Heart left ventricle (tissue), 16 donors: ENCODE results near the gene ITIH6. TPM values are rescaled to one million over a fixed set of nuclear protein-coding genes. Genes with fewer than 3 reads are reported as not detected.
A peak's percentile ranks its signal among the peaks of the same experiment; 100 is the strongest.
"Not testable (repeated sequence)": the region's sequence is repeated elsewhere in the genome, so short reads cannot be mapped to it uniquely, and the experiment has no call there.

Experiments
- ATAC-seq, 4 donors: fragments of 200-7000 bp; cut with Tn5 transposase; one replicate each; pipeline ENCODE4 v1.9.1; 2020 to 2022; ENCODE audit warnings: moderate library complexity in 4 of 4, mild to moderate bottlenecking in 3 of 4, moderate number of reproducible peaks in 1 of 4
- DNase-seq, 5 donors: peaks; one replicate each; pipeline ENCODE4 v3.0.0-alpha.2; 2020
- H3K27ac ChIP-seq, 12 donors: fragments of 200-600 bp; sonication (generic) in 4 of 12; one replicate each; pipeline versions ENCODE4 v1.5.0 to v1.8.0; 2016 to 2022; ENCODE audit warnings: mild to moderate bottlenecking in 2 of 12
- H3K27me3 ChIP-seq, 9 donors: fragments of 200-600 bp; sonication (generic) in 2 of 9; one replicate each; pipeline versions ENCODE4 v1.5.1 to v1.8.0; 2016 to 2022; ENCODE audit warnings: mild to moderate bottlenecking in 3 of 9
- H3K36me3 ChIP-seq, 9 donors: fragments of 200-600 bp; sonication (generic) in 2 of 9; one replicate each; pipeline versions ENCODE4 v1.5.0 to v1.8.0; 2018 to 2022; ENCODE audit warnings: mild to moderate bottlenecking in 2 of 9
- H3K4me1 ChIP-seq, 12 donors: fragments of 200-600 bp; sonication (generic) in 4 of 12; one replicate each; pipeline versions ENCODE4 v1.5.0 to v1.8.0; 2016 to 2022; ENCODE audit warnings: mild to moderate bottlenecking in 3 of 12
- H3K4me3 ChIP-seq, 12 donors: fragments of 200-600 bp; sonication (generic) in 4 of 12; one replicate each; pipeline versions ENCODE4 v1.5.0 to v1.8.0; 2017 to 2022; ENCODE audit warnings: mild to moderate bottlenecking in 9 of 12, moderate library complexity in 4 of 12
- H3K9me3 ChIP-seq, 12 donors: fragments of 200-600 bp; sonication (generic) in 4 of 12; one replicate each; pipeline versions ENCODE4 v1.5.0 to v1.8.0; 2016 to 2022; ENCODE audit warnings: mild to moderate bottlenecking in 1 of 12
- CTCF ChIP-seq, 12 donors: fragments of 200-600 bp; sonication (generic) in 4 of 12; IDR thresholded peaks; one replicate each; pipeline versions ENCODE4 v1.5.0 to v1.8.0; 2018 to 2022; ENCODE audit warnings: antibody characterized with exemption in 12 of 12, mild to moderate bottlenecking in 5 of 12
- POLR2A ChIP-seq, 2 donors: fragments of 450-650 bp; IDR thresholded peaks; one replicate each; pipeline ENCODE4 v1.6.1; 2017; ENCODE audit warnings: antibody characterized with exemption in 2 of 2, mild to moderate bottlenecking in 2 of 2, moderate library complexity in 2 of 2
- WGBS, 4 donors: extraction: QIAGEN DNeasy Blood & Tissue Kit in 2 of 4; methylation state at CpG; one replicate each; pipeline versions ENCODE4 v1.1.5 to v1.1.7; 2013 to 2018; 5-methylcytosine and 5-hydroxymethylcytosine counted together
- intact Hi-C, 10 donors: fragments of 100-400 bp; cut with DNase I; formaldehyde crosslinking; loops; one replicate each; pipeline versions ENCODE4 v1.11.1 to v1.14.2; 2022
- polyA plus RNA-seq, 2 donors: library from polyadenylated mRNA; stranded (reverse); fragments of 200-250 nt; gene quantifications; one replicate each; pipeline ENCODE4 v1.2.3, GENCODE V29; 2013
- total RNA-seq, 9 donors: library from RNA; depleted of rRNA in 2 of 9; stranded (reverse); fragments of >200 nt in 2 of 9; fragmentation: NEBNext Ultra II Directional in 3 of 9; extraction: Animal tissue kit (Norgen Biotek cat#: 25700) in 3 of 9; gene quantifications; one replicate each; pipeline versions ENCODE4 v1.1.0 to v1.2.4, GENCODE V29; 2016 to 2023
- donor health status: ischemic (EF 13 %, LVEDD 7.1; RV severe dilation, severe dysfunction).
- donor health status: healthy with polysubstance abuse.
- donor health status: DM: no; HTN: yes; CAD: no.
- donor health status: DM: no; HTN: no; CAD: no.
- donor health status: ischemic (EF 25% LVEDD 6.9; RV normal size, moderate dysfunction).
- donor health status: ischemic (EF 25% LVEDD 5.7; RV mildly dilated, moderate dysfunction).
- donor health status: healthy.
- donor health status: DM: yes; HTN: yes; CAD: no.
- donor health status: ischemic (EF 35%, LVEDD 5.7; RV mildly dilated, moderate dysfunction).
- donor health status: nonischemic (EF 11% LVEDD 7.7; RV severe dilation, severe dysfunction).
- donor health status: DM: yes; HTN: yes; CAD: no.
- donor health status: PGD.
- donor health status: ischemic (EF 29% LVEDD 5.4; RV normal size, mild dysfunction).
- donor health status: nonischemic (EF 23%, LVEDD 6.1; RV moderate dilation, normal function).

The ITIH6 gene
- total and polyA plus RNA-seq, 11 donors: not detected

- TF ChIP-seq CTCF (IDR thresholded peaks at IDR 0.05) (no peak), POLR2A (IDR thresholded peaks at IDR 0.05) (no peak)
- H3K4me1 ChIP-seq: no peaks in the 10 kb centered on the region
- DNase-seq (no peak), ATAC-seq (no peak)
- intact Hi-C loops: no loop called here
- no peak overlapping the region for H3K27ac ChIP-seq
- peaks cover 0 to 10% (median 0%) of the 10 kb centered on the region in 9 donors for H3K27me3 ChIP-seq
- peaks cover 0 to 4% (median 0%) of the 10 kb centered on the region in 12 donors for H3K9me3 ChIP-seq
- H3K4me3 ChIP-seq: no peak overlapping the region
- 58 to 68% (median 60%) methylated on average over 5 to 6 of the region's 6 CpGs for WGBS, 4 donors
- H3K36me3 ChIP-seq: no peaks in the 10 kb centered on the region
These were observed 22.0 kb downstream of the ITIH6 start for GRCh38 chrX:54776061-54776460.

GRCh38 chrX:54774391-54775094, 23.5 kb downstream of the ITIH6 start:
- peaks cover 0 to 12% (median 0%) of the 10 kb centered on the region in 9 donors for H3K27me3 ChIP-seq
- intact Hi-C loops, H3K36me3 ChIP-seq, H3K9me3 ChIP-seq, H3K27ac ChIP-seq, H3K4me1 ChIP-seq, H3K4me3 ChIP-seq: not testable (repeated sequence)
- WGBS, 4 donors: 17 to 64% (median 23%) methylated on average over 1 to 2 of the region's 2 CpGs
- ATAC-seq (peak; percentile 73 to 94 (median 80)), DNase-seq (peak in 4 of 5 donors; percentile 25 to 44 (median 33))

GRCh38 chrX:54758114-54759055, 39.7 kb downstream of the ITIH6 start:
- Histone ChIP-seq H3K4me3 (no peak overlapping the region), H3K27me3 (no peaks in the 10 kb centered on the region), H3K4me1 (no peaks in the 10 kb centered on the region), H3K36me3 (no peaks in the 10 kb centered on the region), H3K9me3 (peaks cover 0 to 6% (median 0%) of the 10 kb centered on the region in 12 donors), H3K27ac (no peak overlapping the region)
- WGBS, 4 donors: 67 to 81% (median 77%) methylated on average over 9 to 21 of the region's 21 CpGs
- no peak for ATAC-seq
- TF ChIP-seq CTCF (IDR thresholded peaks at IDR 0.05) (no peak), POLR2A (IDR thresholded peaks at IDR 0.05) (no peak)
- no peak for DNase-seq
- intact Hi-C loops: no loop called here

- no peak for DNase-seq
- Histone ChIP-seq H3K4me3 (no peak overlapping the region), H3K4me1 (no peaks in the 10 kb centered on the region), H3K36me3 (no peaks in the 10 kb centered on the region), H3K27me3 (peaks cover 0 to 2% (median 0%) of the 10 kb centered on the region in 9 donors), H3K27ac (no peak overlapping the region), H3K9me3 (no peaks in the 10 kb centered on the region)
- intact Hi-C loops: no loop called here
- TF ChIP-seq POLR2A (IDR thresholded peaks at IDR 0.05): no peak
- no peak for TF ChIP-seq CTCF (IDR thresholded peaks at IDR 0.05)
- ATAC-seq: no peak
These were observed 43.2 kb downstream of the ITIH6 start for GRCh38 chrX:54754854-54755253.
